HepG2 (cell line): Measurements from ENCODE around the gene FIGNL1. TPM values are rescaled to one million over a fixed set of nuclear protein-coding genes. Genes with fewer than 3 reads are reported as not detected.

ENCODE experiments used
- AHR ChIP-seq: IDR thresholded peaks from 2 replicates; pipeline ENCODE4 v1.6.1; 2018; ENCODE audit warnings: missing genetic modification reagents, missing compliant biosample characterization
- BRCA1 ChIP-seq: sonication (generic); formaldehyde crosslinking; IDR thresholded peaks from 2 replicates; pipeline ENCODE4 v1.4.0; 2020; ENCODE audit warnings: missing genetic modification reagents
- FOXK1 ChIP-seq: sonication (generic); formaldehyde crosslinking; IDR thresholded peaks from 2 replicates; pipeline ENCODE4 v1.4.0; 2020; ENCODE audit warnings: low read depth, missing genetic modification reagents, borderline replicate concordance
- HMGXB3 ChIP-seq: sonication (generic); formaldehyde crosslinking; IDR thresholded peaks from 2 replicates; pipeline ENCODE4 v1.4.0; 2020; ENCODE audit warnings: missing genetic modification reagents, borderline replicate concordance
- HNRNPL ChIP-seq: fragments of 200-400 bp; formaldehyde crosslinking; IDR thresholded peaks from 2 replicates; pipeline ENCODE4 v1.6.1; 2017; ENCODE audit warnings: mild to moderate bottlenecking, low read depth, low read length
- MIER2 ChIP-seq: IDR thresholded peaks from 2 replicates; pipeline ENCODE4 v1.6.1; 2016; ENCODE audit warnings: missing biosample characterization, missing genetic modification reagents
- NR2F6 ChIP-seq, 2 experiments: IDR thresholded peaks; 2 replicates each; pipeline ENCODE4 v1.6.1; 2016; ENCODE audit warnings: antibody characterized with exemption in 1 of 2, mild to moderate bottlenecking in 1 of 2
- SATB2 ChIP-seq: sonication (generic); formaldehyde crosslinking; IDR thresholded peaks from 2 replicates; pipeline ENCODE4 v1.5.0; 2020; ENCODE audit warnings: missing genetic modification reagents
- STAG1 ChIP-seq: sonication (generic); formaldehyde crosslinking; IDR thresholded peaks from 2 replicates; pipeline ENCODE4 v1.4.0; 2020; ENCODE audit warnings: missing genetic modification reagents
- XRCC5 ChIP-seq: fragments of 200-400 bp; formaldehyde crosslinking; optimal IDR thresholded peaks from 2 replicates; pipeline ENCODE3; 2017; ENCODE audit warnings: mild to moderate bottlenecking, low read length
- YY1 ChIP-seq: IDR thresholded peaks from 2 replicates; pipeline ENCODE4 v1.6.1; 2011; ENCODE audit warnings: low read length, low read depth, moderate library complexity, mild to moderate bottlenecking; ENCODE audit not compliant: insufficient read depth, insufficient replicate concordance
- ZKSCAN8 ChIP-seq: IDR thresholded peaks from 2 replicates; pipeline ENCODE4 v1.6.1; 2016; ENCODE audit warnings: borderline replicate concordance, missing genetic modification reagents, missing compliant biosample characterization
- ZMYM3 ChIP-seq: sonication (generic); formaldehyde crosslinking; IDR thresholded peaks from 2 replicates; pipeline ENCODE4 v1.5.1; 2020; ENCODE audit warnings: mild to moderate bottlenecking, missing genetic modification reagents
- ZNF180 ChIP-seq: sonication (generic); formaldehyde crosslinking; IDR thresholded peaks from 2 replicates; pipeline ENCODE4 v1.4.0; 2020; ENCODE audit warnings: low read depth, missing genetic modification reagents, borderline replicate concordance
- ZNF251 ChIP-seq: sonication (generic); formaldehyde crosslinking; IDR thresholded peaks from 2 replicates; pipeline ENCODE4 v1.9.0; 2021; ENCODE audit warnings: mild to moderate bottlenecking, missing genetic modification reagents
- ZNF276 ChIP-seq: sonication (generic); formaldehyde crosslinking; IDR thresholded peaks from 2 replicates; pipeline ENCODE4 v1.4.0; 2020; ENCODE audit warnings: mild to moderate bottlenecking, low read depth, missing genetic modification reagents
- ZNF354B ChIP-seq: sonication (generic); formaldehyde crosslinking; IDR thresholded peaks from 2 replicates; pipeline ENCODE4 v1.8.0; 2022; ENCODE audit warnings: mild to moderate bottlenecking, missing genetic modification reagents
- ZNF451 ChIP-seq: sonication (generic); formaldehyde crosslinking; IDR thresholded peaks from 2 replicates; pipeline ENCODE4 v1.5.0; 2020; ENCODE audit warnings: mild to moderate bottlenecking, missing genetic modification reagents
- ZNF530 ChIP-seq: sonication (generic); formaldehyde crosslinking; IDR thresholded peaks from 2 replicates; pipeline ENCODE4 v1.5.0; 2020; ENCODE audit warnings: low read depth, mild to moderate bottlenecking, missing genetic modification reagents
- ZNF616 ChIP-seq: sonication (generic); formaldehyde crosslinking; IDR thresholded peaks from 2 replicates; pipeline ENCODE4 v1.5.0; 2020; ENCODE audit warnings: low read depth, mild to moderate bottlenecking, missing genetic modification reagents
- ZNF790 ChIP-seq: sonication (generic); formaldehyde crosslinking; IDR thresholded peaks from 2 replicates; pipeline ENCODE4 v1.8.0; 2022; ENCODE audit warnings: missing genetic modification reagents, mild to moderate bottlenecking, borderline replicate concordance
- ZNF800 ChIP-seq: sonication (generic); formaldehyde crosslinking; IDR thresholded peaks from 2 replicates; pipeline ENCODE4 v1.4.0; 2020; ENCODE audit warnings: missing genetic modification reagents
- polyA plus RNA-seq, 8 experiments: library from polyadenylated mRNA; depleted of rRNA in 3 of 8; stranded (reverse) in 7 of 8; unstranded in 1 of 8; fragments of >200 nt; fragmentation: Illumina TruSeq in 4 of 8; extraction: Trizol in 4 of 8; gene quantifications; 2 replicates each; pipeline versions ENCODE4 v1.2.1 to v1.2.3, GENCODE V29; 2011 to 2016; ENCODE audit warnings: low read depth in 4 of 8, missing spikeins in 1 of 8, mixed read lengths in 1 of 8; ENCODE audit not compliant: insufficient read depth in 1 of 8
- total RNA-seq, 5 experiments: library from RNA; depleted of rRNA; stranded (reverse); fragments of >200 nt; fragmentation: Illumina TruSeq; extraction: Trizol; gene quantifications; 2 replicates each; pipeline ENCODE4 v1.2.3, GENCODE V29; 2016; ENCODE audit warnings: low read depth in 1 of 5

Gene FIGNL1
- total and polyA plus RNA-seq, 2 of the 13 experiments (the other 11 are each of a cell fraction or from before 2014, with no cell fraction given), result 4.0 to 20.9 TPM

GRCh38 chr7:50467817-50468610 is 17.9 kb upstream of the FIGNL1 start (continued):
- peak; percentile 97 for TF ChIP-seq STAG1 (CRISPR knock-in tag)
- no peak for TF ChIP-seq HNRNPL
- TF ChIP-seq ZNF276 (CRISPR knock-in tag), result no peak
- TF ChIP-seq ZNF790 (CRISPR knock-in tag), result no peak
- TF ChIP-seq FOXK1, result peak; percentile 36; the same call in 1 of the 2 replicates
- peak; percentile 70; the same call in 1 of the 2 replicates for TF ChIP-seq ZNF616 (CRISPR knock-in tag)
- no peak for TF ChIP-seq ZNF251 (CRISPR knock-in tag)
- TF ChIP-seq ZNF180 (CRISPR knock-in tag), result no peak
- TF ChIP-seq MIER2 (CRISPR knock-in tag), result no peak
- TF ChIP-seq NR2F6 (IDR thresholded peaks at IDR 0.05), result no peak
- 0 out of 2 replicates have a peak, but pooled peaks have one; percentile 17 for TF ChIP-seq NR2F6 (CRISPR knock-in tag; IDR thresholded peaks at IDR 0.05)
- TF ChIP-seq ZNF451, result 0 out of 2 replicates have a peak, but pooled peaks have one; percentile 25
- TF ChIP-seq HMGXB3 (CRISPR knock-in tag), result peak; percentile 56; the same call in 1 of the 2 replicates
- TF ChIP-seq ZNF800 (CRISPR knock-in tag), result no peak
- no peak for TF ChIP-seq SATB2
- TF ChIP-seq ZKSCAN8, result no peak
- TF ChIP-seq BRCA1 (CRISPR knock-in tag), result no peak
- TF ChIP-seq YY1, result peak; percentile 54
- TF ChIP-seq ZNF354B (CRISPR knock-in tag), result no peak
- TF ChIP-seq AHR (CRISPR knock-in tag), result peak; percentile 78; the same call in 1 of the 2 replicates
- 0 out of 2 replicates have a peak, but pooled peaks have one; percentile 19 for TF ChIP-seq ZMYM3
- TF ChIP-seq ZNF530 (CRISPR knock-in tag), result no peak
- TF ChIP-seq XRCC5, result peak; percentile 64
